Suprapubic skin (tissue), 4 donors: ENCODE measurements around the gene DRD2. TPM values are rescaled to one million over a fixed set of nuclear protein-coding genes. Genes with fewer than 3 reads are reported as not detected.

Experiments
- DNase-seq, 2 donors: peaks; one replicate each; pipeline ENCODE4 v3.0.0-alpha.2; 2019; ENCODE audit warnings: low spot score in 2 of 2
- H3K27ac ChIP-seq: fragments of 200-600 bp; sonication (generic); one replicate; pipeline ENCODE4 v1.5.1; 2019
- H3K27me3 ChIP-seq: fragments of 200-600 bp; sonication (generic); one replicate; pipeline ENCODE4 v1.5.1; 2019
- H3K36me3 ChIP-seq: fragments of 200-600 bp; sonication (generic); one replicate; pipeline ENCODE4 v1.5.1; 2019
- H3K4me1 ChIP-seq: fragments of 200-600 bp; sonication (generic); one replicate; pipeline ENCODE4 v1.5.1; 2019
- H3K4me3 ChIP-seq: fragments of 200-600 bp; sonication (generic); one replicate; pipeline ENCODE4 v1.5.1; 2019; ENCODE audit warnings: mild to moderate bottlenecking
- H3K9me3 ChIP-seq: fragments of 200-600 bp; sonication (generic); one replicate; pipeline ENCODE4 v1.5.1; 2019
- EP300 ChIP-seq: sonication (generic); formaldehyde crosslinking; IDR thresholded peaks from one replicate; pipeline ENCODE4 v1.6.1; 2017; ENCODE audit warnings: antibody characterized with exemption
- POLR2A ChIP-seq, 2 donors: fragments of 450-650 bp; IDR thresholded peaks; one replicate each; pipeline ENCODE4 v1.6.1; 2017; ENCODE audit warnings: antibody characterized with exemption in 2 of 2, mild to moderate bottlenecking in 2 of 2, moderate library complexity in 2 of 2
- POLR2AphosphoS5 ChIP-seq, 3 donors: sonication (generic); formaldehyde crosslinking; IDR thresholded peaks; one replicate each; pipeline ENCODE4 v1.6.1; 2017; ENCODE audit warnings: antibody characterized with exemption in 3 of 3
- WGBS: methylation state at CpG from one replicate; pipeline ENCODE4 v1.1.5; 2018; 5-methylcytosine and 5-hydroxymethylcytosine counted together
- total RNA-seq, 4 donors: library from RNA; depleted of rRNA; stranded (reverse); fragments of >200 nt; gene quantifications; one replicate each; pipeline ENCODE4 v1.1.0, GENCODE V29; 2016
- TF ChIP-seq, protein P1 (sequence below), 2 donors: fragments of 200-600 bp in 1 of 2; fragments of 450-650 bp in 1 of 2; sonication (generic) in 1 of 2; IDR thresholded peaks; one replicate each; pipeline ENCODE4 v1.5.1; 2016 to 2019; ENCODE audit warnings: antibody characterized with exemption in 2 of 2, mild to moderate bottlenecking in 1 of 2, moderate library complexity in 1 of 2

Gene DRD2
- total RNA-seq, 4 donors from 2014 or later, result 0.16 to 1.8 TPM; not detected in 2

DNA sequence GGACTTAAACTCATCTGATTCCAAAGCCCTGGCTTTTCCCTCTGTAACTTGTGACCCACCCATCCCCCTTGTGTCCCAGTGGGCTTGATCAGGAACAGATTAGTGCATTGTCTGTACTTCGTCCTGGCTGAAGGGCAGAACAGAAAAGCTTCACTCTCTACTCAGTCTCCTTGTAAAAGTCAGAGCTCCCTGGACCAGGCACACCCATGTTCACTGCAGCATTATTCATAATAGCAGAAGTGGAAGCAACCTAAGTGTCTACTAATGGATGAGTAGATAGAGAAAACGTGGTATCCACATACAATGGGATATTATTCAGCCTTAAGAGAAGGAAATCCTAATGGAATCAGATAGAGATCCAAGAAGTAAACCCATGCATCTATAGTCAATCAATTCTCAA is 20.7 kb downstream of the DRD2 start:
- 55% methylated on average over 2 of the region's 2 CpGs for WGBS
- H3K27me3 ChIP-seq, result peaks cover 2% of the 10 kb centered on the region

DNA sequence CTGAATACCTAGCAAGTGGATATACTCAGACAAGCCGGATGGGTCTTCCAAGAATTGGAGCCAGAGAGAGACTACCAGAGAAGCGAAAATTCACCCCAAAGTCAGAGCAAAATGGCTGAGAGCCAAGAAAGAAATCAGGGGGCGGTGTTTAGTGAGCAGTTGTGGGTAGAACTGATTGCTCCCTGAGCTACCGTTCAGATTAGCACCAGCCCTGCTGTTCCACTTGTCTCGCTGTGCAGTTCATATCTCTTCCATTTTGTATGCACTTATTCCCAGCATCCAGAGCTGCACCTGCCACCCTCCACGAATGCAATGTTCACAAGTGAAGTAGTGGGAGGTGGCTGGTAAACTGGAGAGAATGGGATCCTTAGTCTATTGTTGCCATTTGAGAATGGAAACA is 25.5 kb downstream of the DRD2 start:
- Histone ChIP-seq H3K4me1 (peaks cover 19% of the 10 kb centered on the region), H3K36me3 (no peaks in the 10 kb centered on the region), H3K27ac (no peak overlapping the region), H3K4me3 (no peak overlapping the region), H3K27me3 (no peaks in the 10 kb centered on the region), H3K9me3 (no peaks in the 10 kb centered on the region)
- TF ChIP-seq, protein P1, sequence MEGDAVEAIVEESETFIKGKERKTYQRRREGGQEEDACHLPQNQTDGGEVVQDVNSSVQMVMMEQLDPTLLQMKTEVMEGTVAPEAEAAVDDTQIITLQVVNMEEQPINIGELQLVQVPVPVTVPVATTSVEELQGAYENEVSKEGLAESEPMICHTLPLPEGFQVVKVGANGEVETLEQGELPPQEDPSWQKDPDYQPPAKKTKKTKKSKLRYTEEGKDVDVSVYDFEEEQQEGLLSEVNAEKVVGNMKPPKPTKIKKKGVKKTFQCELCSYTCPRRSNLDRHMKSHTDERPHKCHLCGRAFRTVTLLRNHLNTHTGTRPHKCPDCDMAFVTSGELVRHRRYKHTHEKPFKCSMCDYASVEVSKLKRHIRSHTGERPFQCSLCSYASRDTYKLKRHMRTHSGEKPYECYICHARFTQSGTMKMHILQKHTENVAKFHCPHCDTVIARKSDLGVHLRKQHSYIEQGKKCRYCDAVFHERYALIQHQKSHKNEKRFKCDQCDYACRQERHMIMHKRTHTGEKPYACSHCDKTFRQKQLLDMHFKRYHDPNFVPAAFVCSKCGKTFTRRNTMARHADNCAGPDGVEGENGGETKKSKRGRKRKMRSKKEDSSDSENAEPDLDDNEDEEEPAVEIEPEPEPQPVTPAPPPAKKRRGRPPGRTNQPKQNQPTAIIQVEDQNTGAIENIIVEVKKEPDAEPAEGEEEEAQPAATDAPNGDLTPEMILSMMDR (IDR thresholded peaks at IDR 0.05), result no peak
- TF ChIP-seq POLR2A (IDR thresholded peaks at IDR 0.05), result no peak
- TF ChIP-seq POLR2AphosphoS5 (IDR thresholded peaks at IDR 0.05), result no peak
- no peak for TF ChIP-seq EP300
- 82% methylated on average over 6 of the region's 6 CpGs for WGBS
- no peak for DNase-seq

More for the DNA sequence above, 20.7 kb downstream of the DRD2 start:
- no peak overlapping the region for H3K27ac ChIP-seq
- no peak overlapping the region for H3K4me3 ChIP-seq
- DNase-seq, result no peak
- no peaks in the 10 kb centered on the region for H3K4me1 ChIP-seq
- H3K36me3 ChIP-seq, result no peaks in the 10 kb centered on the region
- H3K9me3 ChIP-seq, result no peaks in the 10 kb centered on the region
- TF ChIP-seq, protein P1 (IDR thresholded peaks at IDR 0.05), result no peak
- no peak for TF ChIP-seq POLR2AphosphoS5 (IDR thresholded peaks at IDR 0.05)
- TF ChIP-seq POLR2A (IDR thresholded peaks at IDR 0.05), result no peak
- TF ChIP-seq EP300, result no peak

DNA sequence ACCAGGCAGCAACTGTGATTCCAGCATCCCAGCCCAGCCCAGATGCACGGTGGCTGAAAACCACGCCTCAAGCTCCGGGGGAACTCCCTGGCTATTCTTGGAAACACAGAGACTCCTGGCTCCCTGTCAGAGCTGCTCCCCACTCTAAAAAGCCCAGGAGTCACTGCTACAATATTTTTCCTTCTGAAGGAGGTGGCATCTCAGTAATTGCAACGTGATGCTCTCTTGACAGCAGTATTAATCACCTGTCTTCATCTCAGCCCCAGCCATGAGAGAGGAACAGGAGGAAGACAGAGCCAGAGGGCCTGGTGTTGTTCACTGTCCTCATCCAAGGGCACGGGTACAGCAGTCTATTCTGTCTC is 26.9 kb downstream of the DRD2 start:
- TF ChIP-seq POLR2A (IDR thresholded peaks at IDR 0.05), result no peak
- no peaks in the 10 kb centered on the region for H3K9me3 ChIP-seq
- peak overlapping the region; percentile 15 for H3K27ac ChIP-seq
- no peak for DNase-seq
- H3K4me3 ChIP-seq, result no peak overlapping the region
- H3K27me3 ChIP-seq, result no peaks in the 10 kb centered on the region
- peaks cover 19% of the 10 kb centered on the region for H3K4me1 ChIP-seq
- WGBS, result 31% methylated on average over 4 of the region's 5 CpGs
- H3K36me3 ChIP-seq, result no peaks in the 10 kb centered on the region

DNA sequence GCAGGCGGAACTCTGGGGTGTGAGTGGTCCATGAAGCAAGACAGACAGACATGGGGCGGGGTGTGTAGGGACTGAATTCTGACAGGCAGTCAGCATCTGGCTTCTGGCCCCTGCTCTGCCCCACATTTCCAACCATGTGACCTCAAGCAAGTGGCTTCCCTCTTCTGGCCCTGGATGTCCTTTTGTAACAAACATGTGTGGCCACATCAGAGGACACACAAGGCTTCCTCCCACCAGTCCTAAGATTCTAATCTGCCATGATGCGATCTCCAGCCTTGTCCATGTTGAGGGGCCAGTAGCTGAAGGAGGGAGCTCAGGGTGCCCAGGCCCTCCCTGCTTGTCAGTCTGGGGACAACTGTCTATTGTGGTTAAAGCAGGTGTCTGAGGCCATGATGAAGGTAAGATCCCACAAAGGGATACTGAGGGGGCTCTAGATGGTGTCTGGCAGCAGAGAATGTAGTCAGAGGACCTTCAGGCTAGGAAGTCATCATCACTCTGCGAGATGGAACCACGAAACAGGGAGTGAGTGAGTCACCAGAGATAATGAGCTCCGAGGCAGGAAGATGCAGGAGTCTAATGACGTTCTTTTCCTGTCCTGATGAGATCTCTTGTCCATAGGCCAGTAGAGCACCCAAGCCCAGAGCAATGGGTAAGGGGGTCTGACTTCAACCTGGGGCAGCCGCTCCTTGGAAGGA is 27.4 kb downstream of the DRD2 start:
- TF ChIP-seq, protein P1 (IDR thresholded peaks at IDR 0.05), result no peak
- TF ChIP-seq POLR2AphosphoS5 (IDR thresholded peaks at IDR 0.05) (no peak), POLR2A (IDR thresholded peaks at IDR 0.05) (no peak), EP300 (no peak)
- peaks cover 19% of the 10 kb centered on the region for H3K4me1 ChIP-seq
- WGBS, result 44% methylated on average over 8 of the region's 8 CpGs
- peak overlapping the region; percentile 15 for H3K27ac ChIP-seq
- peaks cover 2% of the 10 kb centered on the region for H3K27me3 ChIP-seq
- H3K9me3 ChIP-seq, result no peaks in the 10 kb centered on the region
- DNase-seq, result no peak
- H3K4me3 ChIP-seq, result no peak overlapping the region
- H3K36me3 ChIP-seq, result no peaks in the 10 kb centered on the region

DNA sequence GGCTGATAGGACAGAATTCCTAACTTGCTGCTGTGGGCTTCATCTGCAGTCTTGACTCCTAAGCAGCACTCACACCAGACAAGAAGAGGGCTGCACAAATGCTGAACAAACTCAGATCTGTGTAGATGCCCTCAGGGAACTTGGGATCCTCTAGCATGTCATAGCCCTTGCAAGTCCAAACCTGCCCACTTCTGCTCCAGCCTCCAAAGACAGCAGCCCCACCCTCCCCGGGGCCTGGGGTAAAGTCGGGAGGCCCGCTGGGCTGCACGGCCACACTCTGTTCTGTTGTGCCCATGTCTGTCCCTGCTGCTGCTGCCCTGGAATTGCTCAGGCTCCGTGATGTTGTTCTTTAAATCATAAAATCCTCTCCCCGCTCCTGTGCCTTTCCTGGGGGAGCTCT is 28.3 kb downstream of the DRD2 start:
- H3K4me3 ChIP-seq, result no peak overlapping the region
- no peaks in the 10 kb centered on the region for H3K36me3 ChIP-seq
- H3K27ac ChIP-seq, result no peak overlapping the region
- DNase-seq, result no peak
- 58% methylated on average over 2 of the region's 6 CpGs for WGBS
- H3K4me1 ChIP-seq, result peaks cover 19% of the 10 kb centered on the region
- TF ChIP-seq POLR2A (IDR thresholded peaks at IDR 0.05) (no peak), POLR2AphosphoS5 (IDR thresholded peaks at IDR 0.05) (peak in 1 of 3 donors; percentile 40)
- H3K27me3 ChIP-seq, result peaks cover 7% of the 10 kb centered on the region
- no peaks in the 10 kb centered on the region for H3K9me3 ChIP-seq

DNA sequence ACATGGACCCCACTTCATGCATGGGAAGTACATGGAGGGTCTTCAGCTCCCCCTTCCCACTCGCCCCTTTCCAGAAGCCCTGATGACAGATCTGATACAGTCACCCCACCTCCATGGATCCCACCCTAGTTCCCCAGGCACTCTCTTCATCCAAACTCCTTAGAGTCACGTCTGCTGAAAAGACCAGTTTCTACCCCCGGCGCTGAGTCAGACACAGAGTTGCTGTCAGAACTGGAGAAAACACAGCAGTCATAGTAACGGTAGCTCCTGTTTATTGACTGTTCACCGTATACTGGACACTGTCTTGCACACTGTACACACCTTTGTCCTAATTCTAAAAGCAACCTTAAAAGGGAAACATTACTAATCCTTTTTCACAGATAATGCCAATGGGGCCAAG is 29.1 kb downstream of the DRD2 start:
- Histone ChIP-seq H3K4me3 (no peak overlapping the region), H3K9me3 (no peaks in the 10 kb centered on the region), H3K27me3 (peaks cover 7% of the 10 kb centered on the region), H3K27ac (no peak overlapping the region), H3K4me1 (peaks cover 19% of the 10 kb centered on the region), H3K36me3 (no peaks in the 10 kb centered on the region)
- DNase-seq, result peak in 1 of 2 donors; percentile 27
- 66% methylated on average over 6 of the region's 6 CpGs for WGBS
- TF ChIP-seq EP300, result no peak
- TF ChIP-seq, protein P1 (IDR thresholded peaks at IDR 0.05), result no peak
- no peak for TF ChIP-seq POLR2AphosphoS5 (IDR thresholded peaks at IDR 0.05)
- TF ChIP-seq POLR2A (IDR thresholded peaks at IDR 0.05), result no peak
